Keratinocyte (primary cell): Measurements from ENCODE around the gene BCO2. TPM values are rescaled to one million over a fixed set of nuclear protein-coding genes. Genes with fewer than 3 reads are reported as not detected.

Experiments
- DNase-seq: peaks from one replicate; pipeline ENCODE4 v3.0.0-alpha.2; 2011; ENCODE audit warnings: low read depth, missing footprints, low spot score
- FAIRE-seq: peaks from 2 replicates; lab custom pipeline; 2011; peaks lifted over from hg19 to GRCh38; lab: Jason Lieb, UNC
- H2AFZ ChIP-seq: 2 replicates; pipeline ENCODE4 v1.6.0; 2012; ENCODE audit warnings: low read length, control low read depth, inconsistent platforms; ENCODE audit not compliant: control insufficient read depth
- H3K27ac ChIP-seq: 2 replicates; pipeline ENCODE4 v1.5.1; 2011; ENCODE audit warnings: low read length; ENCODE audit not compliant: control insufficient read depth, insufficient read depth
- H3K27me3 ChIP-seq: 3 replicates; pipeline ENCODE4 v1.6.0; 2011; ENCODE audit warnings: low read length; ENCODE audit not compliant: control insufficient read depth, insufficient read depth; ENCODE audit errors: extremely low read depth
- H3K36me3 ChIP-seq, 2 experiments: 2 replicates in 1 of 2; 3 replicates in 1 of 2; pipeline ENCODE4 v1.5.1; 2011; ENCODE audit warnings: low read length in 2 of 2, mild to moderate bottlenecking in 1 of 2; ENCODE audit not compliant: control insufficient read depth in 2 of 2, insufficient read depth in 2 of 2; ENCODE audit errors: extremely low read depth in 1 of 2
- H3K4me1 ChIP-seq: 3 replicates; pipeline ENCODE4 v1.5.1; 2011; ENCODE audit warnings: low read length; ENCODE audit not compliant: control insufficient read depth, insufficient read depth; ENCODE audit errors: extremely low read depth
- H3K4me2 ChIP-seq: 3 replicates; pipeline ENCODE4 v1.6.0; 2011; ENCODE audit warnings: low read depth, low read length; ENCODE audit not compliant: control insufficient read depth, insufficient read depth; ENCODE audit errors: extremely low read depth
- H3K4me3 ChIP-seq, 3 experiments: fragments of 200-600 bp in 1 of 3; sonication (generic) in 1 of 3; 2 replicates in 2 of 3; 3 replicates in 1 of 3; pipeline ENCODE4 v1.5.1; 2011 to 2016; ENCODE audit warnings: low read length in 3 of 3, mild to moderate bottlenecking in 3 of 3, control low read depth in 2 of 3, inconsistent platforms in 1 of 3, low read depth in 1 of 3, mixed read lengths in 1 of 3, mixed run types in 1 of 3, moderate library complexity in 1 of 3; ENCODE audit not compliant: control insufficient read depth in 2 of 3, insufficient read depth in 2 of 3; ENCODE audit errors: extremely low read depth in 1 of 3
- H3K79me2 ChIP-seq: 2 replicates; pipeline ENCODE4 v1.6.0; 2012; ENCODE audit warnings: low read length; ENCODE audit not compliant: control insufficient read depth, insufficient read depth
- H3K9ac ChIP-seq: 3 replicates; pipeline ENCODE4 v1.6.0; 2011; ENCODE audit warnings: low read length; ENCODE audit not compliant: control insufficient read depth, insufficient read depth; ENCODE audit errors: extremely low read depth
- H3K9me1 ChIP-seq: 3 replicates; pipeline ENCODE4 v1.6.0; 2011; ENCODE audit warnings: low read length; ENCODE audit not compliant: control insufficient read depth, insufficient read depth; ENCODE audit errors: extremely low read depth
- H3K9me3 ChIP-seq: 2 replicates; pipeline ENCODE4 v1.5.1; 2012; ENCODE audit warnings: low read depth, low read length; ENCODE audit not compliant: control insufficient read depth
- H4K20me1 ChIP-seq: 3 replicates; pipeline ENCODE4 v1.6.0; 2011; ENCODE audit warnings: low read length; ENCODE audit not compliant: control insufficient read depth, insufficient read depth; ENCODE audit errors: extremely low read depth
- EZH2 ChIP-seq: IDR thresholded peaks from one replicate; pipeline ENCODE4 v1.6.1; 2012; ENCODE audit warnings: inconsistent platforms, mild to moderate bottlenecking, low read length, moderate library complexity
- dilution Hi-C: fragments of 300-500 bp; cut with MboI; formaldehyde crosslinking; loops from one replicate; pipeline ENCODE4 v1.7.0; 2020; ENCODE audit warnings: low sequenced_read_pairs; ENCODE audit not compliant: extremely low pct_ligation_motif_present
- polyA plus RNA-seq, 5 experiments: library from polyadenylated mRNA; depleted of rRNA in 3 of 5; stranded (reverse) in 3 of 5; stranded (forward) in 1 of 5; unstranded in 1 of 5; fragments of >200 nt; gene quantifications; 1 replicate in 1 of 5; 2 replicates in 3 of 5; 3 replicates in 1 of 5; pipeline versions ENCODE4 v1.2.1 to v1.2.3, GENCODE V29; 2011 to 2012; ENCODE audit warnings: missing spikeins in 2 of 5, low read depth in 1 of 5, low replicate concordance in 1 of 5
- TF ChIP-seq, protein P1 (sequence below), 3 experiments: IDR thresholded peaks in 1 of 3; conservative IDR thresholded peaks in 1 of 3; optimal IDR thresholded peaks in 1 of 3; 2 replicates in 2 of 3; 3 replicates in 1 of 3; pipeline versions ENCODE3 to v1.5.1; 2011; ENCODE audit warnings: low read length in 3 of 3, mild to moderate bottlenecking in 3 of 3, moderate library complexity in 2 of 3, control low read depth in 1 of 3, inconsistent platforms in 1 of 3; ENCODE audit not compliant: insufficient read depth in 2 of 3; ENCODE audit errors: extremely low read depth in 1 of 3

BCO2 gene
- polyA plus RNA-seq, 1 donor (not counting 4 experiments of a cell fraction or from before 2014, with no cell fraction given): 0.37 TPM

DNA sequence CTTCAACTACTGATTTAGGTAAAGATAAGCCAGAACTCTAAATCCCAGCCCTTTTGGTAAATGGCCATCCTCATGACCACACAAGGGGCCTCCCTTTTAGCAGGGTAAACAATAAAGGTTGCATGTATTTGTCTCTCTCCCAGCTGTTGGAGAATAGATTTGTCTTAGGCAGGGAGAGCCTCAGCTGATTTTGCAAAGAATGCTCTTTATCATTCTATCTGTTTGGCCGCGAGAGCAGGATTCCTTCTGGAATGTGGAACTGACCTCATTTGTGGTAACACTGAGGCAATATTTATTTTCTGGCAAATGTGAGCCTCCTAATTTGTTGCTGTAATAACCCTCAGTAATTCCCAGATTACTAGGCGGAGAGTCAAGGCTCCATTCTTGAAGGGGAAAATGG lies 66.2 kb downstream of the BCO2 start:
- DNase-seq (no peak), FAIRE-seq (no peak)
- Histone ChIP-seq H3K79me2 (no peaks in the 10 kb centered on the region), H3K9me1 (peaks cover 3% of the 10 kb centered on the region), H3K4me3 (no peak overlapping the region), H3K4me1 (no peaks in the 10 kb centered on the region), H3K9ac (no peak overlapping the region), H2AFZ (no peak overlapping the region), H3K36me3 (peaks cover 10 to 13% of the 10 kb centered on the region in 2 experiments), H3K9me3 (no peaks in the 10 kb centered on the region), H3K27me3 (no peaks in the 10 kb centered on the region), H3K27ac (no peak overlapping the region), H4K20me1 (no peaks in the 10 kb centered on the region), H3K4me2 (no peak overlapping the region)
- dilution Hi-C loops: no loop called here
- TF ChIP-seq, protein P1, sequence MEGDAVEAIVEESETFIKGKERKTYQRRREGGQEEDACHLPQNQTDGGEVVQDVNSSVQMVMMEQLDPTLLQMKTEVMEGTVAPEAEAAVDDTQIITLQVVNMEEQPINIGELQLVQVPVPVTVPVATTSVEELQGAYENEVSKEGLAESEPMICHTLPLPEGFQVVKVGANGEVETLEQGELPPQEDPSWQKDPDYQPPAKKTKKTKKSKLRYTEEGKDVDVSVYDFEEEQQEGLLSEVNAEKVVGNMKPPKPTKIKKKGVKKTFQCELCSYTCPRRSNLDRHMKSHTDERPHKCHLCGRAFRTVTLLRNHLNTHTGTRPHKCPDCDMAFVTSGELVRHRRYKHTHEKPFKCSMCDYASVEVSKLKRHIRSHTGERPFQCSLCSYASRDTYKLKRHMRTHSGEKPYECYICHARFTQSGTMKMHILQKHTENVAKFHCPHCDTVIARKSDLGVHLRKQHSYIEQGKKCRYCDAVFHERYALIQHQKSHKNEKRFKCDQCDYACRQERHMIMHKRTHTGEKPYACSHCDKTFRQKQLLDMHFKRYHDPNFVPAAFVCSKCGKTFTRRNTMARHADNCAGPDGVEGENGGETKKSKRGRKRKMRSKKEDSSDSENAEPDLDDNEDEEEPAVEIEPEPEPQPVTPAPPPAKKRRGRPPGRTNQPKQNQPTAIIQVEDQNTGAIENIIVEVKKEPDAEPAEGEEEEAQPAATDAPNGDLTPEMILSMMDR (optimal IDR thresholded peaks at IDR 0.05 in 1 of 3, IDR thresholded peaks at IDR 0.05 in 1 of 3, conservative IDR thresholded peaks at IDR 0.05 in 1 of 3; ENCODE audit: extremely low read depth in 1 of 3, insufficient read depth in 2 of 3, low read length in 3 of 3): no peak
- no peak for TF ChIP-seq EZH2

DNA sequence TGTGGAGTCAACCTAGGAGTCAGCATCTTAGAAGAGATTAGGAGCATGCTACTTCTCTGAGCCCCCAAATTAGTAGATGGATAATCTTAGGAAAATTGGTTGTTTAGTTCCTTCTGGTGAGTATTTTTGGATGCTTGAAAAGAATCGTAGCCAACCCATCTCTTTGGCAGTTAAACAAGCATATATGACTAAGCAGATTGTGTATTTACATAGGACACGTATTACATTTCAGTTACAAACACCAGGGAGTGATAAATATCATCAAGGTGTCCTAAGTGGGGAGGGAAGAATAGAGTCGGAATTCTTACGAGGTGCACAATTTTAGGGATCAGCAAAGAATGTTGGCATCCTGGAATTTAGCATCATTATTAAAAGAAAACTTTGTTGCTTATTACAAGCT lies 71.9 kb downstream of the BCO2 start:
- no peaks in the 10 kb centered on the region for H3K27me3 ChIP-seq
- no peak overlapping the region for H3K9ac ChIP-seq
- no peaks in the 10 kb centered on the region for H3K4me1 ChIP-seq
- H4K20me1 ChIP-seq: no peaks in the 10 kb centered on the region
- no peak overlapping the region for H2AFZ ChIP-seq
- no peaks in the 10 kb centered on the region for H3K9me1 ChIP-seq
- H3K9me3 ChIP-seq: no peaks in the 10 kb centered on the region
- dilution Hi-C loops: no loop called here
- H3K36me3 ChIP-seq: no peaks in the 10 kb centered on the region
- no peaks in the 10 kb centered on the region for H3K79me2 ChIP-seq
- no peak overlapping the region for H3K4me3 ChIP-seq
- no peak overlapping the region for H3K4me2 ChIP-seq
- no peak for FAIRE-seq
- DNase-seq: no peak
- no peak overlapping the region for H3K27ac ChIP-seq
- TF ChIP-seq EZH2: no peak
- TF ChIP-seq, protein P1 (optimal IDR thresholded peaks at IDR 0.05 in 1 of 3, IDR thresholded peaks at IDR 0.05 in 1 of 3, conservative IDR thresholded peaks at IDR 0.05 in 1 of 3; ENCODE audit: extremely low read depth in 1 of 3, insufficient read depth in 2 of 3, low read length in 3 of 3): no peak
